ENCODE data around the gene ABCC1.

- TF ChIP-seq YY1 (IDR thresholded peaks at IDR 0.05; ENCODE audit: insufficient read depth, insufficient read length) (no peak), SUZ12 (IDR thresholded peaks at IDR 0.05; ENCODE audit: extremely low read depth, insufficient read depth, insufficient read length) (no peak)
Measured at GRCh38 chr16:16108759-16109158, 159.3 kb downstream of the ABCC1 start.

All from NT2/D1 (cell line).